HepG2 (cell line): ENCODE data around the gene NKD2. TPM values are rescaled to one million over a fixed set of nuclear protein-coding genes. Genes with fewer than 3 reads are reported as not detected.

Experiments
- ATAC-seq: fragments of 200-7000 bp; cut with Tn5 transposase; 3 replicates; pipeline ENCODE4 v1.9.1; 2020; ENCODE audit warnings: mild to moderate bottlenecking, moderate library complexity
- BruUV-seq: library from RNA; stranded (reverse); fragments of 400-500 nt; replicated peaks from 2 replicates; lab custom pipeline; 2021; lab: Mats Ljungman, UMichigan
- CTCF ChIA-PET: fragments of 300-600 bp; formaldehyde crosslinking; extraction: SDS; loops from one replicate; lab custom pipeline; 2021; ENCODE audit warnings: low total read pairs, inconsistent platforms, low intra/inter-chr PET ratio; lab: Yijun Ruan, JAX
- POLR2A ChIA-PET: fragments of 350-600 bp; sonication (Branson Sonifier 250); formaldehyde crosslinking; loops from one replicate; lab custom pipeline; 2020; ENCODE audit warnings: antibody characterized with exemption, inconsistent platforms; lab: Yijun Ruan, JAX
- DNase-seq: peaks from one replicate; pipeline ENCODE4 v3.0.0-alpha.2; 2015; ENCODE audit warnings: low spot score
- FAIRE-seq: peaks from 3 replicates; lab custom pipeline; 2011; peaks lifted over from hg19 to GRCh38; lab: Jason Lieb, UNC
- H2AFZ ChIP-seq: one replicate; pipeline ENCODE4 v1.6.1; 2011; ENCODE audit warnings: low read length, inconsistent platforms
- H3K27ac ChIP-seq: fragments of 300-600 bp; 3 replicates; pipeline ENCODE4 v1.8.0; 2011; ENCODE audit warnings: mixed run types, mild to moderate bottlenecking, mixed read lengths, low read length, inconsistent platforms; ENCODE audit not compliant: insufficient read depth; ENCODE audit errors: extremely low read length
- H3K27me3 ChIP-seq, 2 experiments: fragments of 200-600 bp in 1 of 2; 2 replicates in 1 of 2; 3 replicates in 1 of 2; pipeline versions ENCODE4 v1.6.0 to v1.8.0; 2011; ENCODE audit warnings: low read length in 2 of 2, mild to moderate bottlenecking in 2 of 2, moderate library complexity in 2 of 2, inconsistent platforms in 1 of 2; ENCODE audit not compliant: insufficient read depth in 2 of 2, control insufficient read depth in 1 of 2
- H3K36me3 ChIP-seq, 2 experiments: fragments of 200-600 bp in 1 of 2; replicated peaks in 1 of 2; 2 replicates in 1 of 2; 3 replicates in 1 of 2; pipeline versions ENCODE4 v1.5.1 to v1.8.0; 2011; ENCODE audit warnings: low read length in 2 of 2, inconsistent platforms in 1 of 2; ENCODE audit not compliant: insufficient read depth in 2 of 2, control insufficient read depth in 1 of 2
- H3K4me1 ChIP-seq: 2 replicates; pipeline ENCODE4 v1.5.1; 2012; ENCODE audit warnings: low read length, inconsistent platforms; ENCODE audit not compliant: insufficient read depth
- H3K4me2 ChIP-seq: 2 replicates; pipeline ENCODE4 v1.6.0; 2011; ENCODE audit warnings: low read depth, low read length, inconsistent platforms
- H3K4me3 ChIP-seq, 3 experiments: fragments of 200-600 bp in 1 of 3; sonication (generic), shearing (Covaris generic) in 1 of 3; replicated peaks in 1 of 3; 2 replicates each; pipeline ENCODE4 v1.5.1; 2011 to 2016; ENCODE audit warnings: low read length in 3 of 3, inconsistent platforms in 2 of 3, low read depth in 2 of 3, mild to moderate bottlenecking in 2 of 3, control low read depth in 1 of 3, mixed read lengths in 1 of 3; ENCODE audit not compliant: insufficient read depth in 1 of 3
- H3K79me2 ChIP-seq: one replicate; pipeline ENCODE4 v1.6.1; 2011; ENCODE audit warnings: low read length, inconsistent platforms; ENCODE audit not compliant: insufficient read depth
- H3K9ac ChIP-seq: 2 replicates; pipeline ENCODE4 v1.6.0; 2011; ENCODE audit warnings: mild to moderate bottlenecking, low read depth, low read length, inconsistent platforms; ENCODE audit not compliant: insufficient read depth
- H3K9me3 ChIP-seq: 2 replicates; pipeline ENCODE4 v1.5.1; 2012; ENCODE audit warnings: mild to moderate bottlenecking, low read length
- H4K20me1 ChIP-seq: 2 replicates; pipeline ENCODE4 v1.6.0; 2011; ENCODE audit warnings: inconsistent platforms, mild to moderate bottlenecking, low read length, moderate library complexity; ENCODE audit not compliant: insufficient read depth
- AFF4 ChIP-seq: sonication (generic); formaldehyde crosslinking; IDR thresholded peaks from 2 replicates; pipeline ENCODE4 v1.4.0; 2020; ENCODE audit warnings: missing genetic modification reagents
- CCAR2 ChIP-seq: fragments of 200-400 bp; formaldehyde crosslinking; optimal IDR thresholded peaks from 2 replicates; pipeline ENCODE3; 2018; ENCODE audit warnings: low read depth, mild to moderate bottlenecking, low read length, moderate library complexity
- DMAP1 ChIP-seq: IDR thresholded peaks from 2 replicates; pipeline ENCODE4 v1.6.1; 2016
- FOXK2 ChIP-seq: fragments of 450-650 bp; IDR thresholded peaks from 2 replicates; pipeline ENCODE4 v1.6.1; 2016
- GATAD1 ChIP-seq: IDR thresholded peaks from 2 replicates; pipeline ENCODE4 v1.6.1; 2016; ENCODE audit warnings: missing genetic modification reagents, missing compliant biosample characterization
- KDM1A ChIP-seq: IDR thresholded peaks from 2 replicates; pipeline ENCODE4 v1.6.1; 2016; ENCODE audit warnings: missing compliant biosample characterization
- MXD3 ChIP-seq: IDR thresholded peaks from 2 replicates; pipeline ENCODE4 v1.6.1; 2016; ENCODE audit warnings: mild to moderate bottlenecking, missing biosample characterization, missing genetic modification reagents
- NFE2 ChIP-seq: sonication (generic); formaldehyde crosslinking; IDR thresholded peaks from 2 replicates; pipeline ENCODE4 v1.4.0; 2020; ENCODE audit warnings: missing genetic modification reagents
- PHB2 ChIP-seq: fragments of 450-650 bp; IDR thresholded peaks from 2 replicates; pipeline ENCODE4 v1.6.1; 2018; ENCODE audit not compliant: partially characterized antibody
- TERF1 ChIP-seq: sonication (generic); formaldehyde crosslinking; IDR thresholded peaks from 2 replicates; pipeline ENCODE4 v1.8.0; 2022; ENCODE audit warnings: mild to moderate bottlenecking, missing genetic modification reagents, moderate library complexity
- ZBTB37 ChIP-seq: sonication (generic); formaldehyde crosslinking; IDR thresholded peaks from 2 replicates; pipeline ENCODE4 v1.4.0; 2020; ENCODE audit warnings: mild to moderate bottlenecking, missing genetic modification reagents
- ZBTB42 ChIP-seq: sonication (generic); formaldehyde crosslinking; IDR thresholded peaks from 2 replicates; pipeline ENCODE4 v1.5.0; 2020; ENCODE audit warnings: mild to moderate bottlenecking, missing genetic modification reagents
- ZNF660 ChIP-seq: sonication (generic); formaldehyde crosslinking; IDR thresholded peaks from 2 replicates; pipeline ENCODE4 v1.5.1; 2020; ENCODE audit warnings: mild to moderate bottlenecking, low read depth, missing genetic modification reagents, borderline replicate concordance
- ZNF788 ChIP-seq: sonication (generic); formaldehyde crosslinking; IDR thresholded peaks from 2 replicates; pipeline ENCODE4 v1.5.0; 2020; ENCODE audit warnings: mild to moderate bottlenecking, missing genetic modification reagents, borderline replicate concordance
- WGBS: methylation state at CpG from one replicate; pipeline ENCODE4 v1.1.6; 2017; ENCODE audit warnings: low lambda C conversion rate; 5-methylcytosine and 5-hydroxymethylcytosine counted together
- in situ Hi-C: cut with HindIII; loops from 2 replicates; pipeline ENCODE4 v1.10.0; 2017; ENCODE audit warnings: low pct_unique_long_range_greater_than_20kb; ENCODE audit not compliant: extremely low pct_ligation_motif_present
- intact Hi-C: fragments of 100-400 bp; cut with micrococcal nuclease; formaldehyde crosslinking; loops from one replicate; pipeline ENCODE4 v1.10.0; 2022; ENCODE audit not compliant: unreplicated experiment
- polyA plus RNA-seq, 8 experiments: library from polyadenylated mRNA; depleted of rRNA in 3 of 8; stranded (reverse) in 7 of 8; unstranded in 1 of 8; fragments of >200 nt; fragmentation: Illumina TruSeq in 4 of 8; extraction: Trizol in 4 of 8; gene quantifications; 2 replicates each; pipeline versions ENCODE4 v1.2.1 to v1.2.3, GENCODE V29; 2011 to 2016; ENCODE audit warnings: low read depth in 4 of 8, missing spikeins in 1 of 8, mixed read lengths in 1 of 8; ENCODE audit not compliant: insufficient read depth in 1 of 8
- total RNA-seq, 5 experiments: library from RNA; depleted of rRNA; stranded (reverse); fragments of >200 nt; fragmentation: Illumina TruSeq; extraction: Trizol; gene quantifications; 2 replicates each; pipeline ENCODE4 v1.2.3, GENCODE V29; 2016; ENCODE audit warnings: low read depth in 1 of 5

The NKD2 gene
- total and polyA plus RNA-seq, 2 of the 13 experiments (the other 11 are each of a cell fraction or from before 2014, with no cell fraction given), result 0.53 to 0.82 TPM

- ChIA-PET CTCF (no interaction called here), POLR2A (no interaction called here)
- WGBS, result 68% methylated on average over 11 of the region's 11 CpGs
- TSS peak; percentile 39 for BruUV-seq
- intact Hi-C loops, result no loop called here
- no peak for DNase-seq
- ATAC-seq, result no peak
- Histone ChIP-seq H3K4me2 (no peak overlapping the region), H3K79me2 (no peaks in the 10 kb centered on the region), H3K27ac (no peak overlapping the region), H3K4me3 (no peak overlapping the region), H3K9me3 (no peaks in the 10 kb centered on the region), H3K27me3 (no peaks in the 10 kb centered on the region), H3K4me1 (no peaks in the 10 kb centered on the region), H3K36me3 (peaks cover 2 to 10% of the 10 kb centered on the region in 2 experiments; a peak in 3 of 5 replicates), H4K20me1 (no peaks in the 10 kb centered on the region), H2AFZ (no peak overlapping the region), H3K9ac (no peak overlapping the region)
- FAIRE-seq, result no peak
- TF ChIP-seq MXD3 (CRISPR knock-in tag) (no peak), KDM1A (CRISPR knock-in tag) (no peak), ZBTB37 (CRISPR knock-in tag) (no peak), FOXK2 (no peak), NFE2 (CRISPR knock-in tag) (no peak), ZNF788 (CRISPR knock-in tag) (no peak), ZBTB42 (CRISPR knock-in tag) (no peak), CCAR2 (no peak), GATAD1 (CRISPR knock-in tag) (no peak), PHB2 (no peak), AFF4 (CRISPR knock-in tag) (no peak), ZNF660 (CRISPR knock-in tag) (no peak), DMAP1 (no peak), TERF1 (CRISPR knock-in tag) (no peak)
- in situ Hi-C loops, result no loop called here
These were observed 38.8 kb downstream of the NKD2 start for GRCh38 chr5:1047332-1047965.
